ENCODE measurements around the gene MAP1S. TPM values are rescaled to one million over a fixed set of nuclear protein-coding genes. Genes with fewer than 3 reads are reported as not detected.

The MAP1S gene
- total RNA-seq, 4 donors from 2014 or later = 17.9 to 35.5 (median 27.9) TPM

DNA sequence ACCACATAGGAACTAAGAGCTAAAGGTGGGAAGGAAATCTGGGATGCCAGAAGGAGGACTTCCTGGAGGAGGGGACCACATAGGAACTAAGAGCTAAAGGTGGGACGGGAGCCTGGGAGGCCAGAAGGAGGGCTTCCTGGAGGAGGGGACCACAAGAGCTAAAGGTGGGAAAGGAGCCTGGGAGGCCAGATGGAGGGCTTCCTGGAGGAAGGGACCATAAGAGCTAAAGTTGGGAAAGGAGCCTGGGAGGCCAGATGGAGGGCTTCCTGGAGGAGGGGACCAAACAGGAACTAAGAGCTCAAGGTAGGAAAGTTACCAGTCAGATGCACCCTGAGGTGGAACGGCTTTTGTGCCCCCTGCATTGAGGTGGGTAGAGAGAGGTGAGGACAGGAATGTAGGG lies 22.2 kb downstream of the MAP1S start:
- TF ChIP-seq, protein P1, sequence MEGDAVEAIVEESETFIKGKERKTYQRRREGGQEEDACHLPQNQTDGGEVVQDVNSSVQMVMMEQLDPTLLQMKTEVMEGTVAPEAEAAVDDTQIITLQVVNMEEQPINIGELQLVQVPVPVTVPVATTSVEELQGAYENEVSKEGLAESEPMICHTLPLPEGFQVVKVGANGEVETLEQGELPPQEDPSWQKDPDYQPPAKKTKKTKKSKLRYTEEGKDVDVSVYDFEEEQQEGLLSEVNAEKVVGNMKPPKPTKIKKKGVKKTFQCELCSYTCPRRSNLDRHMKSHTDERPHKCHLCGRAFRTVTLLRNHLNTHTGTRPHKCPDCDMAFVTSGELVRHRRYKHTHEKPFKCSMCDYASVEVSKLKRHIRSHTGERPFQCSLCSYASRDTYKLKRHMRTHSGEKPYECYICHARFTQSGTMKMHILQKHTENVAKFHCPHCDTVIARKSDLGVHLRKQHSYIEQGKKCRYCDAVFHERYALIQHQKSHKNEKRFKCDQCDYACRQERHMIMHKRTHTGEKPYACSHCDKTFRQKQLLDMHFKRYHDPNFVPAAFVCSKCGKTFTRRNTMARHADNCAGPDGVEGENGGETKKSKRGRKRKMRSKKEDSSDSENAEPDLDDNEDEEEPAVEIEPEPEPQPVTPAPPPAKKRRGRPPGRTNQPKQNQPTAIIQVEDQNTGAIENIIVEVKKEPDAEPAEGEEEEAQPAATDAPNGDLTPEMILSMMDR (IDR thresholded peaks at IDR 0.05) = no peak
- no peak for TF ChIP-seq POLR2A (IDR thresholded peaks at IDR 0.05)
- Histone ChIP-seq H3K36me3 (no peaks in the 10 kb centered on the region), H3K27me3 (no peaks in the 10 kb centered on the region), H3K27ac (no peak overlapping the region), H3K4me1 (no peaks in the 10 kb centered on the region), H3K9me3 (no peaks in the 10 kb centered on the region), H3K4me3 (replicated peaks in 1 of 3) (no peak overlapping the region)
- 83 to 90% methylated on average over 2 of the region's 2 CpGs for whole genome bisulfite sequencing, 2 donors
- intact Hi-C loops (cut with DNase I) = no loop called here
- no peak for DNase-seq

- TF ChIP-seq POLR2A (IDR thresholded peaks at IDR 0.05) = no peak
- TF ChIP-seq, protein P1 (IDR thresholded peaks at IDR 0.05) = no peak
- H3K36me3 ChIP-seq = no peaks in the 10 kb centered on the region
- H3K9me3 ChIP-seq = no peaks in the 10 kb centered on the region
- no peaks in the 10 kb centered on the region for H3K27me3 ChIP-seq
- H3K4me3 ChIP-seq (replicated peaks in 1 of 3) = no peak overlapping the region
- DNase-seq = no peak
- intact Hi-C loops (cut with DNase I) = no loop called here
- H3K4me1 ChIP-seq = peaks cover 0 to 9% of the 10 kb centered on the region in 2 donors
- H3K27ac ChIP-seq = no peak overlapping the region
- 74 to 78% methylated on average over 6 of the region's 6 CpGs for WGBS, 2 donors
These were observed 24.7 kb downstream of the MAP1S start for GRCh38 chr19:17743874-17744580.

DNA sequence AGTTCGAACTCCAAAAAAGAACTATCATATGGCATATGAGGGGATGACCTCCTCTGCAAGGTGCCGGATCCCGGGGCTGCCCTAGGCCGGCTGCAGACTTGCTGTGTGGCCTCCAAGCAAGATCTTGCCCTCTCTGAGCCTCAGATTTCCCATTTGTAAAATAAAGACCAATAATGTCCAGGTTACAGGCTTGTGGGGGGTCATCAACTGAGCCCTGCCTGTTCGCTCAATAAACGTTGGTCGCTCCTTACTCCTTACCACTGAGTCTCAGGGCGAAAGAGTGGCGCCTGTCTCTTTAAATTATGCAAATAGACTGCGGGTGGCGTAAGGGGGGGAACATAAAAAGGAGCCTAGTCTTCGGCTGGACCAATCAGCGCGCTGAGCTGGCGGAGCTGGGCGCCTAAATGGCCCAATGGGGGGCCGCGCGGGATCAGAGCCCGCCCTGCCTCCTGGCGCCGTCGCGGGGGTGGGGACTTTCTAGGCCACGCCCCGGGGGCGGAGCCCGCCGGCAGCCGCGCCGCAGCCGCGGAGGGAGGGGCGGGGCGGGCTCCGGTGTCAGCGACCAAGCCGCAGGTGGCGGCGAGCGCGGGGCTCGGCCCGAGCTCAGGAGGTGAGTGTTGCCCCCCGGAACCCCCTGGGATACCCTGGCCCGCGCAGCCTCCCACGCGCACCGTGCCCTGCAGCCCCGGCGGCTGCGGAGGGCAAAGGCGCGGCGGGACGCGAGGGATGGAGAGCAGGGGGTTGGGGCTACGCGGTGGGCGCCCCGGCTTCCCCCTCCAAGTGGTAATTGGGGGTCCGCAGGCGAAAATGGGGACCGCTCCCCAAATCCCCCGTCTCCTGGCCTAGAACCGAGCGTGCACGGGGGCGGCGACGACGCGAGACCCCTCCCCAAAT lies 28.2 kb downstream of the MAP1S start:
- peak; percentile 77 to 79 for DNase-seq
- Histone ChIP-seq H3K4me3 (replicated peaks in 1 of 3) (peak overlapping the region in 1 of 3 donors; percentile 30), H3K36me3 (no peaks in the 10 kb centered on the region), H3K27ac (no peak overlapping the region), H3K9me3 (no peaks in the 10 kb centered on the region), H3K27me3 (no peaks in the 10 kb centered on the region), H3K4me1 (peaks cover 0 to 9% of the 10 kb centered on the region in 2 donors)
- 11 to 14% methylated on average over 39 to 47 of the region's 75 CpGs for WGBS, 2 donors
- no peak for TF ChIP-seq POLR2A (IDR thresholded peaks at IDR 0.05)
- TF ChIP-seq, protein P1 (IDR thresholded peaks at IDR 0.05) = no peak
- intact Hi-C loops (cut with DNase I) = no loop called here

DNA sequence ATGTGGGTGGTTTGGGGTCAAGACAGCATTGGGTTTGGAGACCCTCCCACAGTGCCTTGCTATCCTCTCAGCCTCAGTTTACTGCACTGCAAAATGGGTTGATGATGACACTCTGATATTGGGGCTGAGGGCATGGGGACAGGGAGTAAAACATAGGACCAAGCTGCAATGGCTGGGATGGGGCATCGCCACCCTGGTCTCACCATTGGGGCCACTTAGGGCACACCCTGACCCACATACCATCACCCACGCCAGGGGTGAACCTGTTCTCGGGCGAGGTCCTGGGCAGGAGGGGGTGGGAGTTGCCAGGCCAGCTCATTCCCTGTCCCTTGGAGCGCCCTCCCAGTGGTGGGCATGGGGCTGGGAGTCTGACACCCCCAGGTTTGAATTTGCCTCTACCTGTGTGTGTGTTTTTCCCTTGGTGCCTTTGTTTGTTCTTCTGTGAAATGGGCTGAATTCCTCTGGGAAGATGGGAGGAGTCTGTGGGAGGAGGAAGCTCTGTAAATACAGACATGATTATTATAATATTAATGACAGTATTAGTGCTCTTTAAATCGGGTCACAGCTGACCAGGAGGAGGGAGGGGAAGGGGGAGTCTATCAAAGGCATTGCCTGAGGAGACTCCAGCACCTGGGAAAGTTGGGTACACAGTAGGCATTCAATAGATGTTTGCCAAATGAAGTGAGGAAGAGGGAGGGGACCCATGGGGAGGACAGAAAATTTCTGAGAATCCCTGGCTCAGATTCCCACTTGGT lies 29.8 kb downstream of the MAP1S start:
- Histone ChIP-seq H3K27me3 (no peaks in the 10 kb centered on the region), H3K4me3 (replicated peaks in 1 of 3) (no peak overlapping the region), H3K27ac (no peak overlapping the region), H3K36me3 (no peaks in the 10 kb centered on the region), H3K9me3 (no peaks in the 10 kb centered on the region), H3K4me1 (peaks cover 0 to 9% of the 10 kb centered on the region in 2 donors)
- no peak for DNase-seq
- intact Hi-C loops (cut with DNase I) = no loop called here
- 69 to 76% methylated on average over 6 of the region's 6 CpGs for WGBS, 2 donors
- TF ChIP-seq, protein P1 (IDR thresholded peaks at IDR 0.05) = no peak
- no peak for TF ChIP-seq POLR2A (IDR thresholded peaks at IDR 0.05)

All from thyroid gland (tissue), 4 donors.